GM23248 (cell line): Measurements from ENCODE around the gene CDK9.

Experiments used
- EZH2 ChIP-seq: fragments of 200-600 bp; sonication (generic); IDR thresholded peaks from 2 replicates; pipeline ENCODE4 v1.6.1; 2018; ENCODE audit warnings: antibody characterized with exemption, mild to moderate bottlenecking; ENCODE audit not compliant: insufficient read depth, poor library complexity, severe bottlenecking
- EZH2phosphoT487 ChIP-seq: fragments of 200-600 bp; sonication (generic); IDR thresholded peaks from 2 replicates; pipeline ENCODE4 v1.6.1; 2018; ENCODE audit warnings: antibody characterized with exemption, moderate library complexity, mild to moderate bottlenecking, low read depth; ENCODE audit not compliant: insufficient read depth

DNA sequence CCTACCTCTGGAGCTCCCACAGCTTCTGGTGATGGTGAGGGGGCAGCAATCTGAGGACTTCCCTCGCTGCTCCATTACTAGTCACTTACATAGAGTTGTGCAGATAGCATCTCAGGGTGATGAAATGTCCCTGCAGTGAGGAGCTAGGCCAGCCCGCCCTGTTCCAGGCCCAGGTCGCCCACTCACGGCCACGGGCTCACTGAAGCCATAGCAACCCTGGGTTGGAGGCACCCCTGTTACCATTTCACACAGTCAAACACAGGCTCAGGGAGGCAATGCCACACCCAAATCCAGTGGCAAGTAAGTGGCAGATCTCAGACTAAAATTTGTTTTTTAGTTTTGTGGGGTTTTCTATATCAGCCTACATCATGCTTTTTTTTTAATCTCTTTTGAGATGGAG, 27.0 kb upstream of the CDK9 start:
- no peak for TF ChIP-seq EZH2
- TF ChIP-seq EZH2phosphoT487, result no peak
